Stimulated activated CD8-positive, alpha-beta memory T cell treated with anti-CD3 and anti-CD28 coated beads, Interleukin-7, amount 100 ng/mL, for 48 hours (primary cell): Measurements from ENCODE around the gene PITPNC1.
A peak's percentile ranks its signal among the peaks of the same experiment; 100 is the strongest.
"Not testable (repeated sequence)": the region's sequence is repeated elsewhere in the genome, so short reads cannot be mapped to it uniquely, and the experiment has no call there.

Experiments used
- DNase-seq, 2 donors: peaks; one replicate each; pipeline ENCODE4 v3.0.0-alpha.2; 2020; ENCODE audit warnings: low read depth in 1 of 2; ENCODE audit errors: extremely low read depth in 1 of 2

PITPNC1 gene

DNA sequence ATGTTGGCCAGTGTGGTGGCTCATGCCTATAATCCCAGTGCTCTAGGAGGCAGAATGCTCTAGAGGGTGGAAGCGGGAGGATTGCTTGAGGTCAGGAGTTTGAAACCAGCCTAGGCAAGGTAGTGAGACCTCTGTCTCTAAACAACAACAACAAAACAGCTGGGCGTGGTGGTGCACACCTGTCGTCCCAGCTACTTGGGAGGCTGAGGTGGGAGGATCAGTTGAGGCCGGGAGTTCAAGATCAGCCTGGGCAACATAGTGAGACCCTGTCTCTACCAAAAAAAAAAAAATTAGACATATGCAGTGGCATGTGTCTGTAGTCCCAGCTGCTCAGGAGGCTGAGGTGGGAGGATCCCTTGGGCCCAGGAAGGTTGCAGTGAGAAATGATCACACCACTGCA, 53.4 kb downstream of the PITPNC1 start:
- DNase-seq, result not testable (repeated sequence)

GRCh38 chr17:67431249-67432015, 54.4 kb downstream of the PITPNC1 start:
- DNase-seq, result no peak

GRCh38 chr17:67433248-67433924, 56.3 kb downstream of the PITPNC1 start:
- no peak for DNase-seq

- DNase-seq, result peak in 1 of 2 donors; percentile 45
Measured at GRCh38 chr17:67434061-67434525, 57.0 kb downstream of the PITPNC1 start.

GRCh38 chr17:67435122-67435521, 58.0 kb downstream of the PITPNC1 start:
- DNase-seq, result peak in 1 of 2 donors; percentile 60

DNA sequence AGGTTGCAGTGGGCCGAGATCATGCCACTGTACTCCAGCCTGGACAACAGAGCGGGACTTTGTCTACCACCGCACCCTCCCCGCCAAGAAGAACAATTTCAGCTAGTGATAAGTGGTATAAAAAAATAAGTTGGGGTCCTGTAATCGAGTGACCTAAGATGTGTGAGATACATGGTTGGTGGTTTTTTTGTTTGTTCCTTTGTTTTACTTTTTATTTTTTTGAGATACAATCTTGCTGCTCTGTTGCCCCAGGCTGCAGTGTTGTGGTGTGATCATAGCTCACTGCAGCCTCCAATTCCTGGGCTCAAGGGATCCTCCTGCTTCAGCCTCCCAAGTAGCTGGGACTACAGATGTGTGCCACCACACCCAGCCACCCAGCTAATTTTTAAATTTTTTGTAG, 58.7 kb downstream of the PITPNC1 start:
- no peak for DNase-seq

GRCh38 chr17:67436233-67436632, 59.2 kb downstream of the PITPNC1 start:
- no peak for DNase-seq

DNA sequence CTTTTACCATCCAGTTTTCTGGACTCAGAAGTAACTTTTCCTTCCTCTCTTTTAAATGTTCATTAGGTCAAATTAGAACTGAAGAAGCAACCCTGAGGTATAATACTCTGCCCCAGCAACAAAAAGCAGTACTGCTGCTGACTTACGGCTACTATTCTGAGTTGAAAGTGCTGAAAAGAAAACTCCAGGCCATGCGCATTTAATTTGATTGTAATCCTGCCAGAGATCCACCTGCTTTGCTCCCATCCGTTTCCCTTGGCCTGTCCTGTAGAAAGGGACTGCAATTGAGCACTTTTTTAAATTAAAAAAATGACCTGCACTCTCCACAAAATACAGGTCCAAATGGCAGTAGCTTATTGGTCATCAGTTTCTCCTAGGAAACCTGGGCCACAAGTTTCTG, 61.6 kb downstream of the PITPNC1 start:
- no peak for DNase-seq

DNA sequence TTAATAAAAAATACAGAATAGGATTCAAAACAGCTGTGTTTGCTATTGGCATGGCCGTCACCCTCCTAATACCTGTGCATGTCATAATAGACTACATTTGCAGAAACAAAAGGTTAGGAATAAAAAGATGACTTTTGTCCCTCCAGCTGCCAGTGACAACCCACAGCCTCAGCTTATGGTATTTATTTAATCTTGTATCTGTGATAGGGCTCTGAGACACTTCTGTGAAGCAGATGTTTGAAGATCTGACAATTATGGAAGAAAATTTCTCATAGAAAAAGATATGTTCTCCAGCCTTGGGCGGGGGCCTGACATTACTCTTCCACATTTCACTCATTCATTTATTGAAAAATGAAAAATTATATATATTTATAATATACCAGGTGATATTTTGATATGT, 62.2 kb downstream of the PITPNC1 start:
- no peak for DNase-seq

GRCh38 chr17:67440277-67441051, 63.4 kb downstream of the PITPNC1 start:
- no peak for DNase-seq

GRCh38 chr17:67441052-67441895, 64.2 kb downstream of the PITPNC1 start:
- DNase-seq, result peak; percentile 37 to 71

- DNase-seq, result no peak
Measured at GRCh38 chr17:67441896-67442219, 64.8 kb downstream of the PITPNC1 start.

DNA sequence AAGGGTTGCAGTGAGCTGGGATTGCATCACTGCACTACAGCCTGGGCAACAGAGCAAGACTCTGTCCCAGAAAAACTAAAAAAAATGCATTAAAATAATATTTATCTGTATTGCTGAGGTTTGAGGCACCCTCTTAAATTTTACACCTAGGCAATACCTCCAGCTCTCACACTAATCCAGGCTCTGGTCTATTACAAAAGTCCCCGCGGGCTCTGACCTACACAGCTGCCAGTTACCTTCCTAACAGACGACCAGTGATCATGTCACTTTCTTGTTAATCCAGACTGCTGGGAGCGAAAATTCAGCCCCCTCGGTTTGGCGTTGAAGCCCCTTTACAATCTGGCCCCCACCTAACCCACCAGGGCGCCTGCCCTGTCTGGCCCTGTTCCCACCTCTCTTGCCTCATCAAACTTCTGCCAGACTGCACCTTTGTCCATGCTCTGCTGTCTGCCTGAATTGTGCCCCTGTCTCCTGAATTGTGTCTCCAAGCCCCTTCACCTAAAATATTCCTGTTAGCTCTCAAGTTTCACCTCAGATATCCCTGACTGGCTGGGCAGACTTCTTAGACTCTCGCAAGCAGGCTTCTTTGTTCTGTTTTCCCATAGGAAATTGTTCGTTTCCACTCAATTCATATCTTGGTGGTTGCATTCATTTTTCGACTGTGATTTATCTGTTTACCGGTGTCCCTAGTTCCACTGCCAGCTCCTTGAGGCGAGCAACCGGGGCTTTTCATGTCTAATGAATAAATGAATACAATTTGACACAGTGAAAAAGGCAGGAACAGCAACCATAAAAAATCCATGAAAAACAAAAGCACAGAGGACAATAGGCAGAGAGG, 65.9 kb downstream of the PITPNC1 start:
- DNase-seq, result no peak

DNA sequence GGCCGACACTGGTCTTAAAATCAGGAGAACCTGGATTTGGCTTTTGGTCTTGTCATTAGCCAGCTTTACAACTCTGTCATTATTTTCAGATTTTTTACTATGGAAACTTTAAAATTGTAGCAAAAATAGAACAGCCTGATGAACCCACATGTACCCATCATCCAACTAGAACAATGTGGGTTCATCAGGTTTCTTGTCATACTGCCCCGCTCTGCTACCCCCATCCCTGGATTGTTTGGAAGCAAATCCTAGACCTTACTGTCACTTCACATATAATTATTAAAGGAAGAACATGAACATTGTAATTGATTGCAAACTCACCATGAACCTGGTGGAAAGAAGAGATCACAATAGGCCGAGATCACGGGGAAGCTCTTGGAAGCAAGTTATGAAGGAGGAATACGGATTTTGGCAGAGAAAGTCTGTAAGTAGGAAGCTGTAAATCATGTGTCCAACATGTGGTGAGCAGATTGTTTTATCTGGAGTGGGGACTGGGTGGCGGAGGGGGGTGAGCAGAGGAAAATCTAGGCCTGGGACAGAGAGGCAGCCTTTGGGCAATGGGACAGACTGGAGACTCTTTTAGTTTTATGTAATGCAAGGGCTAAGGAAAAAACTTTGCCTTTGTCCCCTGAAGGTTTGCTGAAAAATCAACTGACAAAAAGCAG, 67.0 kb downstream of the PITPNC1 start:
- DNase-seq, result no peak

DNA sequence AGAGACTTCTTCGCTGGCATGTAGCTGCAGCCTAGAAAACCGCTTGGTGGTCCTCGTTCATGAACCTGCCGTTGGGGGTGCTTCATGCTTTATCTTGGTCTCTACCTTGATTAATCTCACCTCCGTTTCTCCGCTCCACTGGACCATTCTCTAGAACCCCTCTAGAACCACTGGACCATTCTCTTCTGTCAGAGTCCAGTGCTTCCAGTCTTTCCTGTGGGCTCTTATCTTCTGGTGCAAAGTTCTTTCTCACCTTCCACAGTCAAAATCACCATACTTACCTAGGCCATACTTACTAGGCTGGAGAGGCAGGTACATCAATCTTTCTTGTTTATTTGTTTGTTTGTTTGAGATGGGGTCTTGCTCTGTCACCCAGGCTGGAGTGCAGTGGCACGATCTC, 71.4 kb downstream of the PITPNC1 start:
- no peak for DNase-seq

DNA sequence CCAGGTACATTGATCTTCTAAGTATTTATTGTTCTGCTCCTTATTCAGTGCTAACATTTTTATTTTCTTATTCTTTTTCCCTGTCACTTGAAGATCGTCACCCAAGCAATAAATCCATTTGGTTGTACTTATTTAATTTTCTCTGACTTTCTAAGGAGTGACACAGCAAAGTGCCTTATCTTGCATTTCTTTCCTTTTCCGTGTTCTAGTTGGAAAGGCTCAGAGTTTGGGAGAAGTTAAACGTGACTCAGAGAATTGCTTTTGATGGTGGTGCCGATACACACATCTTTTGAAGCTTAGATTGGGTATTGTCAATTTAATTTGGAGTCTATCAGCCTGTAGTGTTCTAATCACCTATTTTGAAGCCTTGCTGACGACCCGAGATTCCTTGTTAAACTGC, 72.0 kb downstream of the PITPNC1 start:
- no peak for DNase-seq

DNA sequence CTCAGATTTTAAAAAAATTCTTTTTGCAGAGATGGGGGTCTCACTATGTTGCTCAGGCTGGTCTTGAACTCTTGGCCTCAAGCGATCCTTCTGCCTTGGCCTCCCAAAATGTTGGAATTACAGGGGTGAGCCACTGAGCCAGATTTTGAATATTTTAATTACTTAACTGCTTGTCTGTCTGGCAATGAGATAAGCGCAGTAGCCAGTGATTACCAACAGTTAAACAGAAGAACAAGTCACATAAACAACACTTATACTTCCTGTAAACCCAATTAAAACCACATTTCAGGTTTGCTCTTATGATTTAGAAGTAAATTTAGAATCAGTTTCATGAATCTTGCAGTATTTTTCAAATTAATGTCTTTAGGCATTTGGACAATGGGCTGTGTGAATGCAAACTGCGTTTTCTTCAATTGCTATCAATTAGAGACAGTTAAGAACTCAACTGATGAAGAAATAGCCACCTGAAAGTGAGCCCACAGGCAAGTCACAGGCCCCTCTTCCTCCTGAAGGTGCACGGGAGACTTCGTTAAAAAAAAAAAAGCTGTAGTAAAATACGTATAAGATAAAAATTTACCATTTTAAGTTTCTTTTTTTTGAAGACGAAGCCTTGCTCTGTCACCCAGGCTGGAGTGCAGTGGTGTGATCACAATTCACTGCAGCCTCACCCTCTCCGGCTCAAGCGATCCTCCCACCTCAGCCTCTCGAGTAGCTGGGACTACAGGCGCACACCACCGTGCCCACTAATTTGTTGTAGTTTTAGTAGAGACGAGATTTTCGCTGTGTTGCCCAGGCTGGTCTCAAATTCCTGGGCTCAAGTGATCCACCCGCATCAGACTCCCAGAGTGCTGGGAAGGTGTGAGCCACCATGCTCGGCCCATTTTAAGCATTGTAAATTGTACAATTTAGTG, 73.0 kb downstream of the PITPNC1 start:
- DNase-seq, result no peak
